ENCODE measurements around the gene KIAA0513.

GRCh38 chr16:85040685-85041084, 13.1 kb downstream of the KIAA0513 start:
- TF ChIP-seq CTCF (IDR thresholded peaks at IDR 0.05; ENCODE audit: insufficient read depth, low read length), result no peak
- no peak for TF ChIP-seq REST (IDR thresholded peaks at IDR 0.05; ENCODE audit: insufficient replicate concordance, low read depth)
- no peak for TF ChIP-seq GABPA (IDR thresholded peaks at IDR 0.05; ENCODE audit: low read depth)
